DOHH2 (cell line): ENCODE data around the gene ARHGAP33.

Experiments
- CTCF ChIP-seq: fragments of 200-600 bp; sonication (generic); IDR thresholded peaks from one replicate; pipeline ENCODE4 v1.5.1; 2014; ENCODE audit warnings: antibody characterized with exemption, mild to moderate bottlenecking, low read depth, low read length; ENCODE audit not compliant: poor library complexity, severe bottlenecking
- EZH2phosphoT487 ChIP-seq: fragments of 200-600 bp; sonication (generic); IDR thresholded peaks from 2 replicates; pipeline ENCODE4 v1.6.1; 2017; ENCODE audit warnings: borderline replicate concordance, mild to moderate bottlenecking, antibody characterized with exemption, low read length, moderate library complexity, mixed read lengths

- TF ChIP-seq CTCF: no peak
- TF ChIP-seq EZH2phosphoT487: no peak
Measured at GRCh38 chr19:35759697-35760096, 15.7 kb upstream of the ARHGAP33 start.
